RWPE1 (cell line): ENCODE measurements around the gene HNF1A.

Source experiments
- CTCF ChIA-PET: fragments of 350-600 bp; sonication (Branson Sonifier 250); formaldehyde crosslinking; extraction: SDS; loops from one replicate; lab custom pipeline; 2021; lab: Yijun Ruan, JAX
- POLR2A ChIA-PET: fragments of 400-600 bp; formaldehyde crosslinking; extraction: SDS; loops from one replicate; lab custom pipeline; 2020; ENCODE audit warnings: antibody characterized with exemption; ENCODE audit not compliant: low non-redundant PET; lab: Yijun Ruan, JAX
- DNase-seq: peaks from one replicate; pipeline ENCODE4 v3.0.0; 2012; ENCODE audit warnings: low spot score
- H3K27ac ChIP-seq: fragments of 450-650 bp; 2 replicates; pipeline ENCODE4 v1.5.1; 2017
- TF ChIP-seq, protein P1 (sequence below): fragments of 450-650 bp; conservative IDR thresholded peaks from 2 replicates; pipeline ENCODE4 v1.5.1; 2017; ENCODE audit warnings: low read depth, mild to moderate bottlenecking

The HNF1A gene

GRCh38 chr12:121048442-121048841, 70.1 kb downstream of the HNF1A start:
- no peak for DNase-seq
- CTCF ChIA-PET = no interaction called here
- POLR2A ChIA-PET = no interaction called here
- TF ChIP-seq, protein P1, sequence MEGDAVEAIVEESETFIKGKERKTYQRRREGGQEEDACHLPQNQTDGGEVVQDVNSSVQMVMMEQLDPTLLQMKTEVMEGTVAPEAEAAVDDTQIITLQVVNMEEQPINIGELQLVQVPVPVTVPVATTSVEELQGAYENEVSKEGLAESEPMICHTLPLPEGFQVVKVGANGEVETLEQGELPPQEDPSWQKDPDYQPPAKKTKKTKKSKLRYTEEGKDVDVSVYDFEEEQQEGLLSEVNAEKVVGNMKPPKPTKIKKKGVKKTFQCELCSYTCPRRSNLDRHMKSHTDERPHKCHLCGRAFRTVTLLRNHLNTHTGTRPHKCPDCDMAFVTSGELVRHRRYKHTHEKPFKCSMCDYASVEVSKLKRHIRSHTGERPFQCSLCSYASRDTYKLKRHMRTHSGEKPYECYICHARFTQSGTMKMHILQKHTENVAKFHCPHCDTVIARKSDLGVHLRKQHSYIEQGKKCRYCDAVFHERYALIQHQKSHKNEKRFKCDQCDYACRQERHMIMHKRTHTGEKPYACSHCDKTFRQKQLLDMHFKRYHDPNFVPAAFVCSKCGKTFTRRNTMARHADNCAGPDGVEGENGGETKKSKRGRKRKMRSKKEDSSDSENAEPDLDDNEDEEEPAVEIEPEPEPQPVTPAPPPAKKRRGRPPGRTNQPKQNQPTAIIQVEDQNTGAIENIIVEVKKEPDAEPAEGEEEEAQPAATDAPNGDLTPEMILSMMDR = no peak
- H3K27ac ChIP-seq = no peak overlapping the region

DNA sequence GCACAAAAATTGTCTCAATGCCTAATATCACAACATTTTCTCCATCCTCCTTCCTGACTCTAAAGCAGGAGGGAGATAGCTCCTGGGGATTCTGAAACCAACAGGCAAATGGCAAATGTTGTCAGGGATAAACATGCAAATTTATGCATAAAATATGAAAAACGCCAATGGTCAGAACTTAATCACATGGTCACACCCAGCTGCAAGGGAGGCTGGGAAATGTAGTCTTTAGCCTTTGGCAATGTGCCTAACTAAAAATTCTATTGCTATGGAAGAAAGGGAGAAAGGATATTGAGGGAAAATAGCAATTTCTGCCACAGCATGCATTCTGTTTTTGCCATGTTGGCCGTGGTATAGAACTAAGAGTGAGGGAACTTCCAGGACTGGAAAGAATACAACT, 72.4 kb downstream of the HNF1A start:
- ChIA-PET CTCF (interaction anchor here (0.5 to 0.7 kb wide), 3 partner anchors 9 to 245 kb away, joined by 3 to 4 read pairs (median 3); no protein-coding TSS in a partner anchor), POLR2A (no interaction called here)
- no peak for DNase-seq
- no peak overlapping the region for H3K27ac ChIP-seq
- TF ChIP-seq, protein P1 = no peak
